ENCODE data around the gene GRIN1. TPM values are rescaled to one million over a fixed set of nuclear protein-coding genes. Genes with fewer than 3 reads are reported as not detected.

GRIN1 gene
- total and polyA plus RNA-seq, 4 donors, result not detected

DNA sequence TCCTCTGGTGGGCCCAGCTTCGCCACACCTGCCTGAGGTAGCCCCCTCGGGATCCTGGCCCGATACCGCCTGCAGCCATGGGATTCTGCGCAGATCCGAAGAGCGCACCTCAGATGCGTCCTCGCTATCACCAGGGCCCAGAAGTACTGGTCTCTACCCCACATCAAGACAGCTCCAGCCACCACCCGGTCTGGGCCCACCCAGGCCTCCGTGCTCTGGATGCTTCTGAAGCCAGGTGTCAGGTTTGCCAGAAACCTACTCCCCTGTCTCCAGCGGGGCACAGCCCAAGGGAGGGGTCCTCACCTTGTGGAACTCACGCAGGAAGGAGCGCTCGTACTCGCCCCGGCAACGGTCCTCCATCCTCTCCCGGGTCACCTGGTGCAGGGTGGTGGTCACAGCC is 47.0 kb downstream of the GRIN1 start:
- no peaks in the 10 kb centered on the region for H3K27me3 ChIP-seq (ENCODE audit: control insufficient read depth in 1 of 2, insufficient read depth in 2 of 2, low read length in 1 of 2)
- DNase-seq (no peak), ATAC-seq (ENCODE audit: low FRiP score) (no peak)
- H3K27ac ChIP-seq (ENCODE audit: low read depth in 1 of 2, low read length in 2 of 2), result no peak overlapping the region
- 91 to 92% methylated on average over 19 of the region's 19 CpGs for WGBS, 2 donors
- intact Hi-C loops (cut with DNase I), result no loop called here
- no peaks in the 10 kb centered on the region for H3K4me1 ChIP-seq (ENCODE audit: control insufficient read depth in 1 of 2, insufficient read depth in 2 of 2, low read length in 2 of 2)
- no peak overlapping the region for H3K4me3 ChIP-seq (ENCODE audit: low read length in 2 of 2)
- H3K36me3 ChIP-seq (ENCODE audit: control insufficient read depth in 1 of 2, insufficient read depth in 2 of 2, low read length in 1 of 2), result peaks cover 0 to 4% of the 10 kb centered on the region in 2 donors
- H3K9me3 ChIP-seq (ENCODE audit: control insufficient read depth, low read length), result no peaks in the 10 kb centered on the region

DNA sequence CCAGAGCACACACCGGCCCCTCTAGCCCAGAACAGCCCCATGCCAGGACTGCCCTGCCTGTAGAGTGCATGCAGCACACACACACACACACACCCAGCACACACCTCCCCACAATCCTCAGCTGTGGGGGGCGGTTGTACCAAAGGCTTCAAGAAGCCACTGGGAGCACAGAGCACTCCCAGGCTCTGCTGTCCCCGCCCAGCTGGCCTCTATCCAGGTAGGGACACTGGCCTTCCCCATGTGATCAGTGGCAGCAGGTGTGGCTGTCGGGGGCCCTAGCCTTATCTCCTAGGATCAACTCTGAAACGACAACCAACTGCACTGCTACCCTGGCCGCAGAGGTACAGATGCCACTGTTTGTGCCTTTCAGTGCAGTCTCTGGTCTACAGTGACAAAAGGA is 47.4 kb downstream of the GRIN1 start:
- Histone ChIP-seq H3K4me3 (ENCODE audit: low read length in 2 of 2) (no peak overlapping the region), H3K27me3 (ENCODE audit: control insufficient read depth in 1 of 2, insufficient read depth in 2 of 2, low read length in 1 of 2) (no peaks in the 10 kb centered on the region), H3K9me3 (ENCODE audit: control insufficient read depth, low read length) (no peaks in the 10 kb centered on the region), H3K36me3 (ENCODE audit: control insufficient read depth in 1 of 2, insufficient read depth in 2 of 2, low read length in 1 of 2) (peaks cover 0 to 2% of the 10 kb centered on the region in 2 donors), H3K27ac (ENCODE audit: low read depth in 1 of 2, low read length in 2 of 2) (no peak overlapping the region), H3K4me1 (ENCODE audit: control insufficient read depth in 1 of 2, insufficient read depth in 2 of 2, low read length in 2 of 2) (no peaks in the 10 kb centered on the region)
- 81 to 83% methylated on average over 6 of the region's 6 CpGs for WGBS, 2 donors
- DNase-seq, result no peak
- no peak for ATAC-seq (ENCODE audit: low FRiP score)
- intact Hi-C loops (cut with DNase I), result no loop called here

DNA sequence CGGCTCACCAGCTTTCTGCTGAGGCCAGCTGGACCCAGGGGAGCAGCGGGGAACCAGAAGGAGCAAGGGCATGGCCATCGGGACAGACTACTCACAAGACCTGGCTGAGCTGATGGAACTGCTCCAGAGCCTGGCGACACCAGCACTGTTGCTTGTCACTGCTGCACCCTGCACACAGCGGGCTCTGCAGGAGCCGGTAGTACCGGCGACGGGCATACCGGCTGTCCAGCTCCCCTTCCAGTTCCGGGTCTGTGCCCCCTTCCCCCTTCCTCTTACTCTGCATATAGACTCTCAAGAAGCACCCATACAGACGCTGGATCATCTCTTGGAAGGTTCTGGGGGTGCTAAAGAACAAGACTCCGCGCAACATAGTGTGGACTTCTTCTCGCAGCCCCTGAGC is 48.4 kb downstream of the GRIN1 start:
- Histone ChIP-seq H3K27ac (ENCODE audit: low read depth in 1 of 2, low read length in 2 of 2) (no peak overlapping the region), H3K4me1 (ENCODE audit: control insufficient read depth in 1 of 2, insufficient read depth in 2 of 2, low read length in 2 of 2) (no peaks in the 10 kb centered on the region), H3K9me3 (ENCODE audit: control insufficient read depth, low read length) (no peaks in the 10 kb centered on the region), H3K36me3 (ENCODE audit: control insufficient read depth in 1 of 2, insufficient read depth in 2 of 2, low read length in 1 of 2) (peaks cover 0 to 2% of the 10 kb centered on the region in 2 donors), H3K4me3 (ENCODE audit: low read length in 2 of 2) (peak overlapping the region in 1 of 2 donors; percentile 74), H3K27me3 (ENCODE audit: control insufficient read depth in 1 of 2, insufficient read depth in 2 of 2, low read length in 1 of 2) (no peaks in the 10 kb centered on the region)
- ATAC-seq (ENCODE audit: low FRiP score) (no peak), DNase-seq (no peak)
- 81 to 84% methylated on average over 15 of the region's 15 CpGs for WGBS, 2 donors
- intact Hi-C loops (cut with DNase I), result no loop called here

DNA sequence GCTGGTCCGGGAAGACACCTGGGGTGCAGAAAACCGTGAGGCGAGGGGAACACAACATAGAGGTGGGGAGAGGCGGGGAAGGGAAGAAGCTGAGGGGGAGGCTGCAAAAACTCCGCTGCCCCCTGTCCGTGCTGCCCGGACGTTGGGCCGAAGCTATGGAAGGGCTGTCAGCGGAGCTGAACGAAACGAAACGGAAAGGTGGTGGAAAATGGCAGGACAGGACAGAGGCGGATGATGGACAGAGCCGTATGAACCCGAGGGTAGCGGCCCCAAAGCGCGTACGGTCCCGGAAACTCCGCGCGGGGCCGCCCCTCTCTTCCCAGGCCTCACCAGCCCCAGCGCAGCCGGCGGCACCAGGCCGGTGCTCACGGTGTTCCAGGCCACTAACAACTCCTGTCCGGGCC is 49.1 kb downstream of the GRIN1 start:
- H3K27me3 ChIP-seq (ENCODE audit: control insufficient read depth in 1 of 2, insufficient read depth in 2 of 2, low read length in 1 of 2), result no peaks in the 10 kb centered on the region
- H3K27ac ChIP-seq (ENCODE audit: low read depth in 1 of 2, low read length in 2 of 2), result peak overlapping the region in 1 of 2 donors; percentile 29
- peak overlapping the region; percentile 63 to 74 for H3K4me3 ChIP-seq (ENCODE audit: low read length in 2 of 2)
- WGBS, 2 donors, result 0% methylated on average over 16 to 31 of the region's 31 CpGs
- peaks cover 0 to under 1% of the 10 kb centered on the region in 2 donors for H3K36me3 ChIP-seq (ENCODE audit: control insufficient read depth in 1 of 2, insufficient read depth in 2 of 2, low read length in 1 of 2)
- H3K4me1 ChIP-seq (ENCODE audit: control insufficient read depth in 1 of 2, insufficient read depth in 2 of 2, low read length in 2 of 2), result no peaks in the 10 kb centered on the region
- intact Hi-C loops (cut with DNase I), result no loop called here
- DNase-seq, result no peak
- no peaks in the 10 kb centered on the region for H3K9me3 ChIP-seq (ENCODE audit: control insufficient read depth, low read length)
- ATAC-seq (ENCODE audit: low FRiP score), result no peak

DNA sequence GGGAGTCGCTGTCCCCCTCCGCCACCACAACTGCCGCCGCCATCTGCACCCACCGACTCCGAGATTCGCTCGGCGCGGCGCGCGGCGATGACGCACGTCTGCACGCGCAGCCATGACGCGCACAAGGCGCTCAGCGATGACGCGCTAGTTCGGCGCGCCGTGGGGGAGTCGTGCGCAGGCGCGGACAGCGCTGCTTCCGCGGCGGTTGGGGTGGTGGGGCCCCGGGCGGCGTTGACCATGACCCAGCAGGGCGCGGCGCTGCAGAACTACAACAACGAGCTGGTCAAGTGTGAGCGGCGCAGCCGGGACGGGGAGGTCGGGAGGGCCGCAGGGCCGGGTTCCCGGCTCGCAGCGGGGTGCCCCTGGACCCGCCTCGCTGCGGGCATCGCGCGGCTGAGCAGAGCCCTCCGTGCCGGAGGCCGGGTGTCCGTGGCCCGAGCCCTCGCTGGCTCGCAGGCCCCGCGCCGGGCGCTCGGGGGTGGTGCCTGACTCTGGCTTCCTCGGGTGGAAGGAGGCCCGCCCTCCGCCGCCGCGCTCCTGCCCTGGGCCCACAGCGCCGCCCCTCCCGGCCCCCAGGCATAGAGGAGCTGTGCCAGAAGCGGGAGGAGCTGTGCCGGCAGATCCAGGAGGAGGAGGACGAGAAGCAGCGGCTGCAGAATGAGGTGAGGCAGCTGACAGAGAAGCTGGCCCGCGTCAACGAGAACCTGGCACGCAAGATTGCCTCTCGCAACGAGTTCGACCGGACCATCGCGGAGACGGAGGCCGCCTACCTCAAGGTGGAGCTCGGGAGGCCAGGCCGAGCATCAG is 49.7 kb downstream of the GRIN1 start, which contains the start of the genes ANAPC2 and SSNA1:
ANAPC2 (minus strand) TSS at position 71 of the 807 bp plus-strand sequence; CDS start at position 43, 28 bp downstream.
SSNA1 (plus strand) TSS at position 187 of the 807 bp plus-strand sequence; CDS start at position 238, 51 bp downstream.
- DNase-seq (peak; percentile 93 to 98), ATAC-seq (ENCODE audit: low FRiP score) (peak; percentile 95)
- no peaks in the 10 kb centered on the region for H3K36me3 ChIP-seq (ENCODE audit: control insufficient read depth in 1 of 2, insufficient read depth in 2 of 2, low read length in 1 of 2)
- peak within 1 kb of the TSS; percentile 71 to 74 for H3K4me3 ChIP-seq (ENCODE audit: low read length in 2 of 2)
- intact Hi-C loops (cut with DNase I), result no loop called here
- H3K4me1 ChIP-seq (ENCODE audit: control insufficient read depth in 1 of 2, insufficient read depth in 2 of 2, low read length in 2 of 2), result no peaks in the 10 kb centered on the region
- peak within 1 kb of the TSS; percentile 34 to 72 for H3K27ac ChIP-seq (ENCODE audit: low read depth in 1 of 2, low read length in 2 of 2)
- H3K27me3 ChIP-seq (ENCODE audit: control insufficient read depth in 1 of 2, insufficient read depth in 2 of 2, low read length in 1 of 2), result no peaks in the 10 kb centered on the region
- no peaks in the 10 kb centered on the region for H3K9me3 ChIP-seq (ENCODE audit: control insufficient read depth, low read length)
- 0 to 1% methylated on average over 75 to 98 of the region's 98 CpGs for WGBS, 2 donors

DNA sequence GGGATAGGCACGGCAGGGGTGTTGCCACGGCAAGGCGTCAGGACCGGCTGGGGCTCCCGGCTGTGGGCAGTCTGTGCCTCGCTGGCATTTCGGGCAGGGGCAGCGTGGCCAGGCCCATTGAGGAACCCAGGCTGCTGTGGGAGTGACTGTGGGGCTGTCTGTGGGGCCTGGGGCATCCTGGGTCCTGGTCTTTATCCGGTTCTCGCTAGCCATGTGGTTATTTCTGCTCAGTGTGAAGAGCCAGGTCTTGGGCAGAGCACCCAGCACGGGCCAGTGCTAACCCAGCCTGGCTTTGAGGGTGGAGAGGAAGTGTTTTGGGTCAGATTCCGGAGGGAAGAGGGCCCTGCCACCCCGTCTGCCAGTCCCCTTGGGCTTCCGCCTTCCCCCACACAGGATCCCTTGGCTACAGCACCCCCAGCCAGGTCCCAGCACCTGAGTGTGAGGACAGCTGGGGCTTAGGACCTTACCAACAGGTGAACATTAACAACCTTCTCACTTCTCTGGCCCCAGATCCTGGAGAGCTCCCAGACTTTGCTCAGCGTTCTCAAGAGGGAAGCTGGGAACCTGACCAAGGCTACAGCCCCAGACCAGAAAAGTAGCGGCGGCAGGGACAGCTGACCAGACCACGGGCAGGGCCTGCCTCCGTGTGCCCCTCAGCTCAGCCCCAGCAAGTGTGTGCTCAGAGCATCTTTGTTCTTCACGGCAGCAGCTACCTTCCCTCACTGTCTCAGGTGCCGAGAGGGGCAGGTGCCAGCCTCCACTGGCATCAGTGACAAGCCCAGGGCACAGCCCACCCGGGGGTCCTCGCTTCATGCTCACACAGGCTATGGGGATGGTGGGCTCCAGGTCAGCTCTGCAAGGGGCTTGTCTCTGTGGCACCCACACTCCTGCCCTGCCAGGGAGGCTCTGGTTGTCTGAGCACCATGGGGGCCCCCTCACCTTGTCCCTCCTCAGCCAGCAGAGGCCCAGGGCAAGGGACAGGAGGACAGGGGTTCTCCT is 50.6 kb downstream of the GRIN1 start:
- intact Hi-C loops (cut with DNase I), result no loop called here
- H3K4me3 ChIP-seq (ENCODE audit: low read length in 2 of 2), result peak overlapping the region; percentile 49 to 71
- DNase-seq (no peak), ATAC-seq (ENCODE audit: low FRiP score) (no peak)
- WGBS, 2 donors, result 26 to 35% methylated on average over 23 of the region's 23 CpGs
- no peaks in the 10 kb centered on the region for H3K9me3 ChIP-seq (ENCODE audit: control insufficient read depth, low read length)
- H3K4me1 ChIP-seq (ENCODE audit: control insufficient read depth in 1 of 2, insufficient read depth in 2 of 2, low read length in 2 of 2), result no peaks in the 10 kb centered on the region
- no peaks in the 10 kb centered on the region for H3K27me3 ChIP-seq (ENCODE audit: control insufficient read depth in 1 of 2, insufficient read depth in 2 of 2, low read length in 1 of 2)
- H3K36me3 ChIP-seq (ENCODE audit: control insufficient read depth in 1 of 2, insufficient read depth in 2 of 2, low read length in 1 of 2), result no peaks in the 10 kb centered on the region
- peak overlapping the region in 1 of 2 donors; percentile 72 for H3K27ac ChIP-seq (ENCODE audit: low read depth in 1 of 2, low read length in 2 of 2)

DNA sequence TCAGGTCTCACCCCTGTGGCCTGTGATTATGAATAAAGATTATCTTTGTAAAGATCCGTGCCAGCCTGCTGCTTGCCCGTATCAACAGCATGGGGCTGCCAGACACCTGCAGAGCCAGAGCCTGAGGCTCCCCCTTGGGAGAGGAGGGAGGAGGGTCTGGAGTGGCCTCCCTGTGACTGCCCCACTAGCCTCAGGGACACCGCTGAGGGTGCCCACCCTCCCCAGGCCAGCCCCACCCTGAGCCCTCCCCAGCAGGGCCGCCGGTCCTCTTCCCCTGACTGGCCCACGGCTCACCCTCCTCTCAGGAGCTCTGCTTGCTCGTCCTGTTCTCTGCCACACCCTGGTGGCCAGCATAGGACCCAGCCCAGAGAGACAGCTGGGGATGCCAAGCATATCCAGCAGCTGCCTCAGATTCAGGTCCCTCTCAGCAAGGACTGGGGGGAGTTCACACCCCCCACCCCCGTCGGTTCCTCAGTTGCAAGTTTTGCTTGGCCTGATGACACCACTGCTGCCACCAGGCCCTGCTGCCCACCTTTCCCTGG is 51.4 kb downstream of the GRIN1 start:
- H3K4me3 ChIP-seq (ENCODE audit: low read length in 2 of 2), result no peak overlapping the region
- no peaks in the 10 kb centered on the region for H3K36me3 ChIP-seq (ENCODE audit: control insufficient read depth in 1 of 2, insufficient read depth in 2 of 2, low read length in 1 of 2)
- H3K9me3 ChIP-seq (ENCODE audit: control insufficient read depth, low read length), result no peaks in the 10 kb centered on the region
- DNase-seq, result no peak
- intact Hi-C loops (cut with DNase I), result no loop called here
- no peaks in the 10 kb centered on the region for H3K27me3 ChIP-seq (ENCODE audit: control insufficient read depth in 1 of 2, insufficient read depth in 2 of 2, low read length in 1 of 2)
- ATAC-seq (ENCODE audit: low FRiP score), result no peak
- WGBS, 2 donors, result 69% methylated on average over 6 to 9 of the region's 9 CpGs
- H3K27ac ChIP-seq (ENCODE audit: low read depth in 1 of 2, low read length in 2 of 2), result no peak overlapping the region
- no peaks in the 10 kb centered on the region for H3K4me1 ChIP-seq (ENCODE audit: control insufficient read depth in 1 of 2, insufficient read depth in 2 of 2, low read length in 2 of 2)

DNA sequence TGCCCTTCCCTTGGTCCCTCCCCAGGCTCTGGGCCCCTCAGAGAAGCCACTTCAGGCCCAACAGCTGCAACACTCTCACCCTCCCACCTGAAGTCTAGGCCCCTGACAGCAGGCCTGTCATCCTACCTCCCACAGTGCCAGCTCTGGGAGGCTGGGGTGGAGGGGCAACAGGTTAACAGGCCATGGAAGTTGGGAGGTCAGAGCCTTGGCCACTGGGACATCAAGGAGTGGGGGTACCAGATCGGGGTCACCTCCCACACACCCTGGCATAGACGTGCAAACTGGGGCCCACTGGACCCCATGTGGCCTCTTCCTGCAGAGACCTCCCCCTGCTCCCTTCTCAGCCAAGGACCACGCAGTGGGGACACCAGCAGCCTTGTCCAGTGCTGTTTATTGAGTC is 52.3 kb downstream of the GRIN1 start:
- DNase-seq, result no peak
- WGBS, 2 donors, result 75 to 77% methylated on average over 3 of the region's 3 CpGs
- no peaks in the 10 kb centered on the region for H3K9me3 ChIP-seq (ENCODE audit: control insufficient read depth, low read length)
- no peaks in the 10 kb centered on the region for H3K27me3 ChIP-seq (ENCODE audit: control insufficient read depth in 1 of 2, insufficient read depth in 2 of 2, low read length in 1 of 2)
- intact Hi-C loops (cut with DNase I), result no loop called here
- no peaks in the 10 kb centered on the region for H3K36me3 ChIP-seq (ENCODE audit: control insufficient read depth in 1 of 2, insufficient read depth in 2 of 2, low read length in 1 of 2)
- no peak overlapping the region for H3K4me3 ChIP-seq (ENCODE audit: low read length in 2 of 2)
- no peak for ATAC-seq (ENCODE audit: low FRiP score)
- H3K27ac ChIP-seq (ENCODE audit: low read depth in 1 of 2, low read length in 2 of 2), result no peak overlapping the region
- no peaks in the 10 kb centered on the region for H3K4me1 ChIP-seq (ENCODE audit: control insufficient read depth in 1 of 2, insufficient read depth in 2 of 2, low read length in 2 of 2)
